ENCODE measurements around the gene HDLBP. TPM values are rescaled to one million over a fixed set of nuclear protein-coding genes. Genes with fewer than 3 reads are reported as not detected.

The HDLBP gene
- total RNA-seq, 1 donor from 2014 or later, result 989 TPM

GRCh38 chr2:241226723-241227572 lies 88.5 kb downstream of the HDLBP start:
- Mint-ChIP-seq H3K27me3 (ENCODE audit: low read depth) (no peaks in the 10 kb centered on the region), H3K27ac (ENCODE audit: unreplicated experiment) (peak overlapping the region; percentile 17), H3K4me3 (ENCODE audit: unreplicated experiment) (no peak overlapping the region), H3K4me1 (ENCODE audit: low read depth) (peaks cover 17% of the 10 kb centered on the region), H3K36me3 (ENCODE audit: low read depth) (peaks cover 42% of the 10 kb centered on the region), H3K9me3 (ENCODE audit: low read depth) (no peaks in the 10 kb centered on the region)
- no peak for TF ChIP-seq CTCF (IDR thresholded peaks at IDR 0.05)
- peak; percentile 79 for DNase-seq (ENCODE audit: low spot score)

GRCh38 chr2:241225983-241226382 lies 89.5 kb downstream of the HDLBP start:
- no peak for TF ChIP-seq CTCF (IDR thresholded peaks at IDR 0.05)
- DNase-seq (ENCODE audit: low spot score), result peak; percentile 59
- Mint-ChIP-seq H3K36me3 (ENCODE audit: low read depth) (peaks cover 35% of the 10 kb centered on the region), H3K9me3 (ENCODE audit: low read depth) (no peaks in the 10 kb centered on the region), H3K4me3 (ENCODE audit: unreplicated experiment) (no peak overlapping the region), H3K4me1 (ENCODE audit: low read depth) (peaks cover 17% of the 10 kb centered on the region), H3K27me3 (ENCODE audit: low read depth) (no peaks in the 10 kb centered on the region), H3K27ac (ENCODE audit: unreplicated experiment) (peak overlapping the region; percentile 65)

GRCh38 chr2:241225545-241225944 lies 89.9 kb downstream of the HDLBP start:
- Mint-ChIP-seq H3K27ac (ENCODE audit: unreplicated experiment) (no peak overlapping the region), H3K36me3 (ENCODE audit: low read depth) (peaks cover 31% of the 10 kb centered on the region), H3K4me3 (ENCODE audit: unreplicated experiment) (no peak overlapping the region), H3K27me3 (ENCODE audit: low read depth) (no peaks in the 10 kb centered on the region), H3K9me3 (ENCODE audit: low read depth) (no peaks in the 10 kb centered on the region), H3K4me1 (ENCODE audit: low read depth) (peaks cover 17% of the 10 kb centered on the region)
- peak; percentile 52 for DNase-seq (ENCODE audit: low spot score)
- TF ChIP-seq CTCF (IDR thresholded peaks at IDR 0.05), result no peak

- DNase-seq (ENCODE audit: low spot score), result no peak
- Mint-ChIP-seq H3K4me3 (ENCODE audit: unreplicated experiment) (no peak overlapping the region), H3K4me1 (ENCODE audit: low read depth) (peaks cover 19% of the 10 kb centered on the region), H3K36me3 (ENCODE audit: low read depth) (peaks cover 26% of the 10 kb centered on the region), H3K27ac (ENCODE audit: unreplicated experiment) (no peak overlapping the region), H3K27me3 (ENCODE audit: low read depth) (no peaks in the 10 kb centered on the region), H3K9me3 (ENCODE audit: low read depth) (no peaks in the 10 kb centered on the region)
- TF ChIP-seq CTCF (IDR thresholded peaks at IDR 0.05), result no peak
Observed at GRCh38 chr2:241224851-241225438, 90.5 kb downstream of the HDLBP start.

- peaks cover 23% of the 10 kb centered on the region for H3K4me1 Mint-ChIP-seq (ENCODE audit: low read depth)
- TF ChIP-seq CTCF (IDR thresholded peaks at IDR 0.05), result peak; percentile 42
- H3K27me3 Mint-ChIP-seq (ENCODE audit: low read depth), result no peaks in the 10 kb centered on the region
- H3K27ac Mint-ChIP-seq (ENCODE audit: unreplicated experiment), result peak overlapping the region; percentile 46
- no peaks in the 10 kb centered on the region for H3K9me3 Mint-ChIP-seq (ENCODE audit: low read depth)
- peak overlapping the region; percentile 5 for H3K4me3 Mint-ChIP-seq (ENCODE audit: unreplicated experiment)
- peaks cover 24% of the 10 kb centered on the region for H3K36me3 Mint-ChIP-seq (ENCODE audit: low read depth)
- DNase-seq (ENCODE audit: low spot score), result peak; percentile 91
Observed at GRCh38 chr2:241224018-241224850, 91.2 kb downstream of the HDLBP start.

Data from chondrocyte (in vitro differentiated cells).